Neural crest cell (in vitro differentiated cells): ENCODE results near the gene HTR2C. TPM values are rescaled to one million over a fixed set of nuclear protein-coding genes. Genes with fewer than 3 reads are reported as not detected.
A peak's percentile ranks its signal among the peaks of the same experiment; 100 is the strongest.
"Not testable (repeated sequence)": the region's sequence is repeated elsewhere in the genome, so short reads cannot be mapped to it uniquely, and the experiment has no call there.

Experiments used
- DNase-seq: peaks from one replicate; pipeline ENCODE4 v3.0.0; 2021; ENCODE audit warnings: low read depth, mixed read lengths, low spot score
- H3K27ac Mint-ChIP-seq: one replicate; pipeline ENCODE4 v1.8.0; 2021; ENCODE audit warnings: mild to moderate bottlenecking, mixed read lengths; ENCODE audit not compliant: unreplicated experiment
- H3K27me3 Mint-ChIP-seq: 2 replicates; pipeline ENCODE4 v1.8.0; 2021; ENCODE audit warnings: low read depth, mild to moderate bottlenecking, mixed read lengths
- H3K36me3 Mint-ChIP-seq: 2 replicates; pipeline ENCODE4 v1.8.0; 2021; ENCODE audit warnings: low read depth, mild to moderate bottlenecking, mixed read lengths
- H3K4me1 Mint-ChIP-seq: 2 replicates; pipeline ENCODE4 v1.8.0; 2021; ENCODE audit warnings: mixed read lengths
- H3K4me3 Mint-ChIP-seq: one replicate; pipeline ENCODE4 v1.8.0; 2021; ENCODE audit warnings: mild to moderate bottlenecking, mixed read lengths
- H3K9me3 Mint-ChIP-seq: 2 replicates; pipeline ENCODE4 v1.8.0; 2021; ENCODE audit warnings: mixed read lengths
- CTCF ChIP-seq: fragments of 200-600 bp; sonication (generic); conservative IDR thresholded peaks from 2 replicates; pipeline ENCODE4 v1.5.0; 2021; ENCODE audit warnings: antibody characterized with exemption, mild to moderate bottlenecking
- microRNA-seq: library from miRNA; unstranded; fragments of <30 nt; microRNA quantifications from one replicate; pipeline ENCODE4, GENCODE V29; 2020
- total RNA-seq: library from RNA; stranded (reverse); gene quantifications from 2 replicates; pipeline ENCODE4 v1.2.1, GENCODE V29; 2021

The HTR2C gene
- total RNA-seq, 1 donor from 2014 or later = 0.07 TPM

GRCh38 chrX:114924856-114925255, 341.0 kb downstream of the HTR2C start:
- no peaks in the 10 kb centered on the region for H3K36me3 Mint-ChIP-seq
- no peaks in the 10 kb centered on the region for H3K4me1 Mint-ChIP-seq
- H3K27me3 Mint-ChIP-seq = no peaks in the 10 kb centered on the region
- H3K4me3 Mint-ChIP-seq = no peak overlapping the region
- TF ChIP-seq CTCF = no peak
- no peak overlapping the region for H3K27ac Mint-ChIP-seq
- no peak for DNase-seq
- H3K9me3 Mint-ChIP-seq = no peaks in the 10 kb centered on the region

DNA sequence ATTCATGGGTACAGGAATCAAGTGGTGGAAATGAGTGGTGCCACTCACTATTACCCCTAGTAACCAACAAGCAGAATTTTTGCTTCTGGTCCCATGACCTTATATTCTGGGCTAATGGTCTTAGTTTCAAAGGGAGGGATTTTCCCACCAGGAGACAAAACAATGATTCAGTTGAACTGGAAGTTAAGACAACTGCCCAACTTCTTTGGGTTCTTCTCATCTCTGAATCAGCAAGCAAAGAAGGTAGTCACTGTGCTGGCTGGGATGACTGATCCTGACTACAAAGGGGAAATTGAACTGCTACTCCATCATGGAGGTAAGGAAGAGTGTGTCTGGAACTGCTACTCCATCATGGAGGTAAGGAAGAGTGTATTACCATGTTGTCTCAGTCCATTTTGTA, 346.3 kb downstream of the HTR2C start:
- Mint-ChIP-seq H3K27me3 (no peaks in the 10 kb centered on the region), H3K4me3 (no peak overlapping the region), H3K36me3 (no peaks in the 10 kb centered on the region), H3K9me3 (peaks cover 3% of the 10 kb centered on the region), H3K27ac (no peak overlapping the region), H3K4me1 (no peaks in the 10 kb centered on the region)
- no peak for TF ChIP-seq CTCF
- no peak for DNase-seq

- Mint-ChIP-seq H3K4me3 (no peak overlapping the region), H3K36me3 (no peaks in the 10 kb centered on the region), H3K27ac (no peak overlapping the region), H3K9me3 (peaks cover 3% of the 10 kb centered on the region), H3K4me1 (no peaks in the 10 kb centered on the region), H3K27me3 (no peaks in the 10 kb centered on the region)
- no peak for DNase-seq
- no peak for TF ChIP-seq CTCF
These were observed 348.7 kb downstream of the HTR2C start for GRCh38 chrX:114932550-114932949.

DNA sequence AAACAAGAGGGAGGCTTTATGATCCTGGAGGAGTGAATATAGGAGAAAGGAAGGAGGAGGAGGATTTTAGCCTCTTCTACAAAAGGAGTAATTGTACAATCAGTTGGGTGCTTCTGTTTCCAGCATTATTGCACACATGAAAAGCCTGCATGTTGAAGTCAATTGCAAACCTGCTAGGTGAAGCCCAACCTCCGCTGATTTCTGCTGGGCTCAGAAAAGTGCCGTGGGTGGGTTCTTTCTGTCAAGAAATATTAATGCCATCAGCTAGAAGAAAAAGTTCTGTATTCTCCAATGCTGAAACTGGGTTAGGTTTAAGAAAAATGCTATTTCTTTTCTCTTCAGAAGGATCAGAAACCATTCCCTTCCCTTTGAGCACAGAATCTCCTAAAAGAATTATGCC, 349.4 kb downstream of the HTR2C start:
- H3K36me3 Mint-ChIP-seq, H3K9me3 Mint-ChIP-seq, H3K4me1 Mint-ChIP-seq, H3K27ac Mint-ChIP-seq, H3K27me3 Mint-ChIP-seq, H3K4me3 Mint-ChIP-seq, DNase-seq: not testable (repeated sequence)

DNA sequence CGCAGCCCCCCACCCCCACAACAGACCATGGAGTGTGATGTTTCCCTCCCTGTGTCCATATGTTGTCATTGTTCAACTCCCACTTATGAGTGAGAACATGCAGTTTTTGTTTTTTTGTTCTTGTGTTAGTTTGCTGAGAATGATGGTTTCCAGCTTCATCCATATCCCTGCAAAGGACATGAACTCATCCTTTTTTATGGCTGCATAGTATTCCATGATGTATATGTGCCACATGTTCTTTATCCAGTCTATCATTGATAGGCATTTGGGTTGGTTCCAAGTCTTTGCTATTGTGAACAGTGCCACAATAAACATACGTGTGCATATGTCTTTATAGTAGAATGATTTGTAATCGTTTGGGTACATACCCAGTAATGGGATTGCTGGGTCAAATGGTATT, 353.2 kb downstream of the HTR2C start:
- H3K36me3 Mint-ChIP-seq, H3K4me3 Mint-ChIP-seq, H3K27ac Mint-ChIP-seq, DNase-seq, H3K4me1 Mint-ChIP-seq, H3K9me3 Mint-ChIP-seq: not testable (repeated sequence)
- peaks cover 23% of the 10 kb centered on the region for H3K27me3 Mint-ChIP-seq

- H3K27ac Mint-ChIP-seq = no peak overlapping the region
- no peaks in the 10 kb centered on the region for H3K4me1 Mint-ChIP-seq
- H3K9me3 Mint-ChIP-seq = no peaks in the 10 kb centered on the region
- H3K36me3 Mint-ChIP-seq = no peaks in the 10 kb centered on the region
- no peak for DNase-seq
- TF ChIP-seq CTCF = no peak
- H3K4me3 Mint-ChIP-seq = no peak overlapping the region
- no peaks in the 10 kb centered on the region for H3K27me3 Mint-ChIP-seq
These were observed 368.8 kb downstream of the HTR2C start for GRCh38 chrX:114952696-114953095.

Small RNA genes lying within 50 kb of the gene (microRNA-seq; reads per million reads assigned to microRNA genes)
- gene MIR1264 = 1.8 reads per million
- 43.8 reads per million, percentile 48 among the genes with 10 or more reads in this experiment for gene MIR1298
- 16.6 reads per million, percentile 32 among the genes with 10 or more reads in this experiment for gene MIR1911
- 23.7 reads per million, percentile 38 among the genes with 10 or more reads in this experiment for gene MIR1912
- gene MIR448 = 26.1 reads per million, percentile 39 among the genes with 10 or more reads in this experiment
- gene MIR764 = not detected
